ENCODE results near the gene RIPPLY2.

- no peak for TF ChIP-seq POLR2A (IDR thresholded peaks at IDR 0.05; ENCODE audit: low read length)
- TF ChIP-seq GATA1 (IDR thresholded peaks at IDR 0.05; ENCODE audit: low read depth, low read length), result no peak
Measured at GRCh38 chr6:83849127-83849526, 4.0 kb upstream of the RIPPLY2 start.

All from erythroblast (primary cell).